Ovary (tissue), 1 donor: ENCODE measurements around the gene PCBP4.

Experiments
- EP300 ChIP-seq: sonication (generic); formaldehyde crosslinking; IDR thresholded peaks from one replicate; pipeline ENCODE4 v1.6.1; 2017; ENCODE audit warnings: antibody characterized with exemption
- POLR2A ChIP-seq: fragments of 450-650 bp; IDR thresholded peaks from one replicate; pipeline ENCODE4 v1.6.1; 2017; ENCODE audit warnings: antibody characterized with exemption, mild to moderate bottlenecking, moderate library complexity

DNA sequence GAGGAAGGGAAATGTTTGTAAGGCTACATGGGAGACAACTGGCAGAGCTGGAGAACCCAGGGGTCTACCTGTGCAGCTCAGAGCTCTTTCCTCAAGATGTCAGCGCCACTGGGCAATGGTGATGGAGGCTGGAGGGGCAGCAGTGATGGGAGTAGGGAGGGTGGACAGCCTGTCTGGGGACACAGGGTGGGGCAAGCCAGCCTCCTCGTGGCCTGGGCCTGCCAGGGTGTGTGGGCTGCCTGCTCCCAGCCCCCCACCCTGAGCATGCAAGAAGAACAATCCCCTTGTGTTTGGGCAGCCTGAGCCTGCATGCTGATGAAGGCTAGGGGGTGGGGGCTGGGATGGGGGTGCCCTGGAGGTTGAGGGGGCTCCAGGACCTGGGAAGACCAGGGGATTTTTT lies 1.2 kb downstream of the PCBP4 start:
- TF ChIP-seq EP300: no peak
- TF ChIP-seq POLR2A: no peak
